Activated CD8-positive, alpha-beta memory T cell treated with anti-CD3 and anti-CD28 coated beads for 4 hours (primary cell): Measurements from ENCODE around the gene KRT8.

Source experiments
- DNase-seq, 2 donors: peaks; one replicate each; pipeline ENCODE4 v3.0.0-alpha.2; 2020; ENCODE audit warnings: low read depth in 2 of 2

KRT8 gene

GRCh38 chr12:52925717-52926595, 21.1 kb upstream of the KRT8 start:
- DNase-seq: no peak

- no peak for DNase-seq
Observed at GRCh38 chr12:52924764-52925716, 20.2 kb upstream of the KRT8 start.

GRCh38 chr12:52921488-52922165, 16.8 kb upstream of the KRT8 start:
- no peak for DNase-seq

GRCh38 chr12:52920937-52921336, 16.1 kb upstream of the KRT8 start:
- no peak for DNase-seq

- DNase-seq: no peak
Observed at GRCh38 chr12:52918784-52919183, 13.9 kb upstream of the KRT8 start.

- DNase-seq: no peak
Observed at GRCh38 chr12:52918351-52918750, 13.5 kb upstream of the KRT8 start.

- no peak for DNase-seq
Observed at GRCh38 chr12:52917800-52918199, 12.9 kb upstream of the KRT8 start.

- no peak for DNase-seq
Observed at GRCh38 chr12:52916216-52916615, 11.3 kb upstream of the KRT8 start.

- no peak for DNase-seq
Observed at GRCh38 chr12:52915637-52916036, 10.8 kb upstream of the KRT8 start.

GRCh38 chr12:52914576-52915121, 9.8 kb upstream of the KRT8 start:
- DNase-seq: no peak

- DNase-seq: no peak
Observed at GRCh38 chr12:52913431-52913821, 8.6 kb upstream of the KRT8 start.

GRCh38 chr12:52912711-52913430, 8.0 kb upstream of the KRT8 start:
- no peak for DNase-seq

GRCh38 chr12:52910248-52910883, 5.5 kb upstream of the KRT8 start:
- DNase-seq: no peak

GRCh38 chr12:52909796-52910195, 4.9 kb upstream of the KRT8 start:
- DNase-seq: no peak

- no peak for DNase-seq
Observed at GRCh38 chr12:52909331-52909730, 4.5 kb upstream of the KRT8 start.

- DNase-seq: no peak
Observed at GRCh38 chr12:52907092-52907810, 2.4 kb upstream of the KRT8 start.

GRCh38 chr12:52906191-52906601, 1.3 kb upstream of the KRT8 start:
- DNase-seq: no peak

GRCh38 chr12:52903855-52904508, 894 bp downstream of the KRT8 start:
- peak; percentile 13 to 18 for DNase-seq

- DNase-seq: no peak
Observed at GRCh38 chr12:52903285-52903854, 1.5 kb downstream of the KRT8 start.
